Stimulated activated naive CD8-positive, alpha-beta T cell treated with anti-CD3 and anti-CD28 coated beads, Interleukin-15, Interleukin-2, amounts not matched to agents 100 U/mL and 50 U/mL, for 24 hours (primary cell): Measurements from ENCODE around the gene SRSF4.
A peak's percentile ranks its signal among the peaks of the same experiment; 100 is the strongest.

Experiments used
- ATAC-seq: fragments of 150-1000 bp; cut with Tn5 transposase; one replicate; pipeline ENCODE4 v1.10.0; 2021
- DNase-seq: peaks from one replicate; pipeline ENCODE4 v3.0.0; 2021

SRSF4 gene

DNA sequence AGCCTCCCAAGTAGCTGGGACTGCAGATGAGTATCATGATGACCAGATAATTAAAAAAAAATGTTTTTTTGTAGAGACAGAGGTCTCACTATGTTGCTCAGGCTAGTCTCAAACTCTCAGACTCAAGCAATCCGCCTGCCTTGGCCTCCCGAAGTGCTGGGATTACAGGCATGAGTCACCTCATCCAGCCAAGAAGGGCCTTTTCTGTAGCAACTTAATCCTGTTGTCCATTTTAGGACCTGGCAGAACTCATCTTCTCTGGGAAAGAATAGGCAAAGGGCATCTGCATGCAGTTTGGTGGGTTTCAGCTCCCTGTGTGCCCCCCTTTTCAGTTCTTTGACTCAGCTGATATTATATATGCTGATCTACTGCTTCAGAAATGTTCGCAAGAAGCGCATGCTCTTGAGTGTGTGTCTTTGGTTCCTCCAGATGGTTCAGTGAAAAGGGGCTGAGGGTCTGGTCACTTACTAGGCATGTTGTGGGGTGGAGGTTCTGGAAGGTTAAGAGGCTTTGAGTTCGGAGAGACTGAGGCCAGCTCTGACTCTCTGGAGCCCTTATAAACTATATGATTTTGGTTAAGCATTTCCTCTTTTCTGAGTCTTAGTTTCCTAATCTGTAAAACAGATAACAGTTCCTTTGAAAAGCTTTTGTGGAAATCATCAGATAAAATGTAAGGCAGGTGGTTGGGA lies 19.4 kb upstream of the SRSF4 start:
- DNase-seq (no peak), ATAC-seq (no peak)

DNA sequence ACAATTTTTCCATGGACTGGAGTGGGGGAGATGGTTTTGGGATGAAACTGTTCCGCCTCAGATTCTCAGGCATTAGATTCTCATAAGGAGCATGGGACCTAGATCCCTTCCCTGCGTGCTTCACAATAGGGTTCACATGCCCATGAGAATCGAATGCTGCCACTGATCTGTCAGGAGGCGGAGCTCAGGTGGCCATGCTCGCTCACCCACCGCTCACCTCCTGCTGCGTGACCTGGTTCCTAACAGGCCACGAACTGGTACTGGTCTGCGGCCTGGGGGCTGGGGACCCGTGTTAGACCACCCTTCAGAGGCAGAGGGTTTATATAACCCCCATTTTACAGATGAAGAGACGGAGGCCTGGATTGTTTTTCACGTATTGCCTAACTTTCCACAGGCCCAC lies 16.3 kb upstream of the SRSF4 start:
- ATAC-seq (no peak), DNase-seq (no peak)

DNA sequence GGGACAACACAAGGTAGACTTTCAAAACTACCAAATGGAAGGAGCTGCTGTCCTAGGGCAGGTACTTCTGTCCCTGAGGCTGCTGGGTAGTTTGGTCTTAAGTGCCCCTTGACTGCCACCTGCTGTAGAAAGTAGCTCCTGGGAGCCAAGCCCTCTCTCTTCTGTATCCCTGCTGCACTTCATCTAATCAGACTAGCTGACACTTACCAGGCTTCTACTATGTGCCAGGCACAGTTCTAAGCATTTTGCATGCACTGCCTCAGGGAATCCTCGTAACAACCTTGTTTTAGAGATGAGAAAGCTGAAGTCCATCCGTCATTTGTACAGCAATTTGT lies 15.9 kb upstream of the SRSF4 start:
- DNase-seq (peak; percentile 15), ATAC-seq (peak; percentile 57)

DNA sequence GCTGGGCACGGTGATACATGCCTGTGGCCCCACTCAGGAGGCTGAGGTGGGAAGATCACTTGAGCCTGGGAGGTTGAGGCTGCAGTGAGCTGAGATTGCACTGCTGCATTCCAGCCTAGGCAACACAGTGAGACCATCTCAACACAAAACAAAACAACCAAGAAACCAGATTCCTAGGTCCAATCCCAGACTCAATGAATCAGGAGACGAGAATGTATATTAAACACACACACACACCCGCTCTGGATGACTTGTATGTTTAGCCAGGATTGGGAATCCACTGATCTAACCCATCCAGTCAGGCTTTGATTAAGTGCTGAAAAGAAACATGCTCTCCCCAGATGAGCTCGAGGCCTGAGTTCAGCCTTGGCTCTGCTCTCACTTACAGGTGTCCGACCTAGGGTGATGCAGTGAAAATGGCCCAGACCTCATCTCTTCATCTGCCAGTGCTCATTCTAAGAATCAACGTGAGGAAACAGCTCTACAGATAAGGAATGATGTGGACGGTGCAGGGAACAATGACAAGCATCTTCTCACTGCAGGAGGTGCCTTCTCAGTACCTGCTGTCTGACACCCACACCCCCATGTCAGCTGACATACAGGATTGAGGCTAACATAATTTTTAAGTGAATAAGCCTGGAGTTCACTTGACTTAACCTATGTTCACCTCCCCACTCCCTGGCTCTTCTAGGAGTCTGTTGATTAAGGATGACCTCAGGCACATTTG lies 15.3 kb upstream of the SRSF4 start:
- ATAC-seq: no peak
- DNase-seq: no peak

DNA sequence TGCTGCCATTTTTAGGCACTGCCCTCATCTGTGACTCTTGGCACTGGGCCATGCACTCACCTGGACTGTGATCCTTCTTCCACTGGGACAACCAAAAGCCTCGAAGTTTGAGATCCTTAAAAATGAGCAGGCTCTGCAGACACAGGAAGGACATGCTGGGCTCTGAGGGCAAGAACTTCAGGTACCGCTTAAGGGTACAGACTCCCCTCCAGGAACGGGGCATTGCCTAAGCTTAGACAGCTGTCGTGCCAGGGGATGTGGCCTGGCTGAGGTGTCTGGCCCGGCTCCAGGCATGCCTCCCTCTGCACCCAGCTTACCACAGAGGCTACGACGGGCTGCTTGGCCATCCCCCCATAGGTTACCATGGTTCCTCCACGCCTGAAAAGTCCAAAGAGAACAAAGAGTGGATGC lies 14.2 kb upstream of the SRSF4 start:
- peak; percentile 15 for ATAC-seq
- DNase-seq: no peak

DNA sequence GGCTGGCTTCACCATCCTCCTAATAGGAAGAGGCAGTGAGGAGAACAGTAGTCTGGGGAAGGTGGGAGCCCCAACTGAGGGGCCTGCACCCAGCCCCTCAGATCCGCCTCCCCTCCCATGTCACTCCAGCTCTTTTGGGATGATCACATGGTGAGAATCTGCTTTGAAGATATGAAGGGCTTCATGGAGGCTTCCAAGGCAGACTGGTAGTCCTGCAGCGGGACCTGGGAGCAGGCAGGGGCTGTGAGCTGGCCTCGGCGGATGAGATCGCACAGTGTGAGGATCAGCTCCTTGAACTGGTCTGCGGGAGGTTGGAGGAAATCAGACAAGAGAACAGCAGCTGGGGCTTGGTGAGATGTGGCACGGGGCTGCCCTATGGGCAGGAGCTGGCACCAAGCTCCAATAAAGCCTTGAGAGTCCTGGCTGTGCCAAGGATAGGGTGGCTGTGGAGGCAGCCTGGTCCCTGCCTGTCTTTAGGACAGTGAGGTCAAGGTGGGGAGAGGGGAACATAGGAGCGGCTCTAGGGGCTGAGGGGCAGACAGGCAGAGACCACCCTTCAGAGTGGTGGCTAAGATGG lies 12.3 kb upstream of the SRSF4 start:
- DNase-seq (no peak), ATAC-seq (no peak)

DNA sequence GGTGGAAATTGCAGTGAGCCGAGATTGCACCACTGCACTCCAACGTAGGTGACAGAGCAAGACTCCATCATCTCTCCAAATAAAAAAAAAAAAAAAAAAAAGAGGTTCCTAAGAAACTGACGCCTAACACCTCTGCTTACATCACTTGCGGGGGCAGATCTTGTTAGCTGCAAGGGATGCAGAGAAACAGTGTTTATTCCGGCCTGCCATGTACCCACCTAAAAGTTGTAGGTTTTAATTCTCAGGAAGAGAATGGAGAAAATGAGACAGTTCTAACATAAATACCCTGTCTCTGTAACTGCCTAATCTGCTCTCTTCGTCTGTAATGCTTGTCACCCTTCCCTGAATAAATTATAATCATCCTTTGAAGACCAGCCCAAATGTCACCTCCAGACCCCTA lies 9.0 kb upstream of the SRSF4 start:
- no peak for ATAC-seq
- DNase-seq: no peak

DNA sequence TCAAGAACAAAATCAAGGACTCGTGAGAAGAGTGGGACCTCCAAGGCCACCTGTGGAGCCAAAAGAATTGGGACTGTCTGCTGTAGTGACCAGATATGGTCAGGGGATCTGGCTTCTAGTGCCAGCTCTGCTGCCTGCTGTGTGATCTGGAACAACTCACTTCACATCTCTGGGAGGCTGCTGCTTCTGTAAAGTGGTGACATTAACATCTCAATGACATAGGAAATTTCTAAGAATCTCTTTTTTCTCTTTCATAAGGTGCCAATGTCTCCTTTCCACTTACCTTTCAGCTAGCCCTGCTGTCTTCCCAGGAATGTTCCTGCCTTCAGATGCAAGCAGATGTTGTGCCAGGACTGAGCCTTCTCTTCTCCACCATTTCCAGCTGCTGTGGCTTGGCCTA lies 5.0 kb upstream of the SRSF4 start:
- DNase-seq (no peak), ATAC-seq (no peak)

DNA sequence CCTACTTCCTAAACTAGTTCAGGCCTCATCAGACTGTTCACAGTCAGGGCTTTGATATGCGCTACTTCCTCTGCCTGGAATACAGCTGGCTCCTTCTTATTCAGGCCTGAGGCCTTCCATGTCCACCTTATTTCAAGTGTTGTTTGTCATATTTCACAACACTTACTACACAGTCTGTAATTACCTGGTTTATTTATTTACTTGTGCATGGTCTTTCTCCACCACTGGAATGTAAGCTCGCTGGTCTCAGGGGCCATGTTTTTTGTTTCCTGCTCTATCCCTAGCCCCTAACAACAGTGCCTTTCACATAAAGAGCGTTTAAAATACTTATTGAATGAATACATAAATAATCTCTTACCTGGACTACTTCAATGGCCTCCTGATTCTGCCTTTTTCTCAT lies 4.6 kb upstream of the SRSF4 start:
- no peak for ATAC-seq
- DNase-seq: no peak

DNA sequence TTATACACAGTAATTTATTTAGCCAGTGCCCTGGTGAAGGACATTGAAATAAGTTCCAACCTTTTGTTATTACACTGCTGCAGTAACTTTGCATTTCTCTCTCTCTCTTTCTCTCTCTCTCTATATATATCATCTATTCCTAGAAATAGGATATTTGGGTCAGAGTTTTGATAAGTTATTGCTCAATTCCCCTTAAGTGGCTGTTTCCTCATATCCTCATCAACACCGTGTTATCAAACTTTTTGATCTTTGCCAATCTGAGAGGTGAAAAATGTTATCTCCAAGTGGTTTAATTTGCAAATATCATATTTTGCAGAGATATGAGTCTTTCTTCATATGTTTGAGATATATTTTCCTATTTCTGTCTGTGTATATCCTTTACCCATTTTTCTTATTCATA lies 1.6 kb upstream of the SRSF4 start:
- no peak for ATAC-seq
- no peak for DNase-seq

DNA sequence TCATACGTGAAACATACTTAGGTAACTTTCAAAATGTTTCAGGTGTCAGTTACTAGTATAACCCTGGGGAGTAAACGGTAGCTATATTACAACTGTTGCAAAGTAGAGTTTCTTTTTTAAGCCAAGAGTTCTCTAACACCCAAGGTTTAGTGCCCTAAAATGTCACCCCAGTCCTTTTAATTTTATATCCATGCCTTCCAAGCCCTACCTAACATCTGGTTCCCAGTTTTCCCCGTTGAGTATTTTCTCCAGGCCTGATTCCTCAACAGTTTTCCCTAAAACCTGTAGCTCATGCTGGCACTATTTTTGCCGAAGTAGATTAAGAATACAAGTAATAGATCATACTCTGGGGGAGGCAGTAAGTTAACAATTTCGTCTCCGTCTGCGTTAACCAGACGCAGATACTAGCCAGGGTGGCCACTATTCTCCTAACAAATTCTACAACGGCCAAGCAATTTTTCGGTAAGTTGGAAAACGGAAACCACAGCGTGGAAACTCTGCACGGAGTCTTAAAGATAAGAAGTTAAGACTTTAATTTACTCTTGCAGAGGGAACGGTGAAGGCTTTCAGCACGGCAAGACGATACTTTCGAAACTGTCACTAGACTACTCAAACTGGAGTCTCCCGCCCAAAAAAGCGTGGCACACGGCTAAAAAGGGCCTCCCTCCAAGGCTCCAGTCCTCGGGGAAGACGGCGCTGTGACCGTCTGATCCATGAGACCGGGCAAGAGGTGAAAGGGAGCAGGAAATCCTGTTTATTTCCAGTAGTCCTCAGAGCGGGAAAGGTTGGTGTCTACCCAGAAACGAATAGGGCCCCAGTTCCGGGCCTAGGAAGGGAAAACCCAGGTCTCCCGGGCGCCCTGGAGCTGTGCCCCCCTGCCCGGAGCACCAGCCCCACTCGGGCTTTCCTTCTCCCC lies 945 bp downstream of the SRSF4 start:
- peak; percentile 37 for DNase-seq

DNA sequence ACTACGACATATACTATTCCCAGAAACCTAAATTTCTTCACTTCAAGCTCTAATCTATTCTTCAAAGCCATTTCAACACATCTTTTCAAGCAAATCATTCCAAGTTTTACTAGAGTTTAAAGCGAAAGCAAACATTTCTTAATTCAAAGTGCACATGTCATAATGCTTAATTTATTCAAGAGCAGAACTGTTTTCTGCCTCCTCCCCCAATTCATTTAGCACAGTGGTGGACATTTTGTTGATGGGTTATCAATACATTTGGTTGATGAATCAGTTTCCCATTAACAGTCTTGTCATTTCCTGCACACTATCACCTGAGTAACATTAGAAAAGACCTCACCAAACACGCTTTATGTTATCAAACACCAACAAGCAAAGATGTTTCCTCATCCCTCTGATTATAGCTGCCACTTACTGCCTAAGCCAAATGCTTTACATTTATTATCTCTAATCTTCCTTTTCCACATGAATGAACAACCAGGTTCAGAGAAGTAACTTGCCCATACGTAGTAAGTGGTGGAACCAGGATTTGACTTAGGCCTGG lies 2.0 kb downstream of the SRSF4 start:
- ATAC-seq: no peak
- DNase-seq: no peak

More for the DNA sequence above, 945 bp downstream of the SRSF4 start:
- no peak for ATAC-seq

DNA sequence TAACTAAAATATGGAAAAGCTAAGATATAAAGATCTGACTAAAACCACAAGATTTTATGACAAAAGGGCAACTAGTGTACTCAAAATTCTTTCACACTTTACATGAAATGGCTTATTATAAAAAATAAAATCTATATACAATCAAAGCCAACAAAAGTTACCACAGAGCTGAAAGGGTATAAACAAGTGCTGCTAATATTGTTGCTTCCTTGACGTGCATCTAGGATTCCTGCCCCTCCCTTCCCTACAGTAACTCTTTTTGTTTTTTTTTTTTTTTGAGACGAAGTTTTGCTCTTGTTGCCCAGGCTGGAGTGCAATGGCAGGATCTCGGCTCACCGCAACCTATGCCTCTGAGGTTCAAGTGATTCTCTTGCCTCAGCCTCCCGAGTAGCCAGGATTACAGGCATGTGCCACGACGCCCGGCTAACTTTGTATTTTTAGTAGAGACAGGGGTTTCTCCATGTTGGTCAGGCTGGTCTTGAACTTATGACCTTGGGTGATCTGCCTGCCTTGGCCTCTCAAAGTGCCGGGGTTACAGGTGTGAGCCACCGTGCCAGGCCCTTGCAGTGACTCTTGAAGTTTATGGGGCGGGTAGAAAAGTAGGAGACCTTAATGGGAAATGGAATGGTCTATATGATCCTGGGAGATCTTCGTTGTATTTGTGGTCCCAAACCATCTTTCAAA lies 4.5 kb downstream of the SRSF4 start:
- ATAC-seq (no peak), DNase-seq (no peak)

DNA sequence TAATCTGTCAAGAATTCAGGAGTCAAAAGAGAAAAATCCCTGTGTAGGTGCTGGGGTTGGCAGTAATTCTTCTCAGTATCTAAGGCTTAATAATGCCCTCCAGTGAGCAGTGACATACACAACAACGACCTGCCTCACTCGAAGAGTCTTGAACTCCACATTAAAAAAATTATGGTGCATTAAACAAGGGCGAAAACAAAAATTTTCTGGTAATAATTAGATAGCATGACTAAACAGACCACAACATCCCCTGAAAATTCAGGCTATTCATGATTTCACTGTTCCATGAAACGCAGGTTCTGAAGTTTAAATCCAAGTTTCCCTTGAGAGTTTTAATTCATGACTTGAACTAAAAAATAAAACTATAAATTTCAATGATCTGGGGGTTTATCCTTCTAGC lies 5.1 kb downstream of the SRSF4 start:
- ATAC-seq (no peak), DNase-seq (no peak)

DNA sequence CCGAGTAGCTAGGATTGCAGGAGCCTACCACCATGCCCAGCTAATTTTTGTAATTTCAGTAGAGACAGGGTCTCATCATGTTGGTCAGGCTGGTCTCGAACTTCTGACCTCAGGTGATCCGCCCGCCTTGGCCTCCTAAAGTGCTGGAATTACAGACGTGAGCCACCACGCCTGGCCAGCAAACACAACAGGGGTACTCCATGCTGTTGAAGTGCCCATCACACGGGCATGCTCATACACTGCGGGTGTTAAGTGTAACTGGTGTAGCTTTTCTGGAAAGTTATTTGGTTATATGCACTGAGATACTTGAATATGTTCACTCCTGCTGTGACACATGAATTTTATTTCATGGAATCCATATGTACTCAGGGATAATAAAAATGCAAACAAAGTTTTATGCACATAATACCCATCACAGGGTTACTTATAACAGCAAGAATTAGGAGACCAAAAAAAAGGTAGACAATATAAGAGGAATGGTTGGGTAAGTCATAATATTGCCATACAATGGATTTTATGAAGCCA lies 9.2 kb downstream of the SRSF4 start:
- no peak for ATAC-seq
- no peak for DNase-seq

DNA sequence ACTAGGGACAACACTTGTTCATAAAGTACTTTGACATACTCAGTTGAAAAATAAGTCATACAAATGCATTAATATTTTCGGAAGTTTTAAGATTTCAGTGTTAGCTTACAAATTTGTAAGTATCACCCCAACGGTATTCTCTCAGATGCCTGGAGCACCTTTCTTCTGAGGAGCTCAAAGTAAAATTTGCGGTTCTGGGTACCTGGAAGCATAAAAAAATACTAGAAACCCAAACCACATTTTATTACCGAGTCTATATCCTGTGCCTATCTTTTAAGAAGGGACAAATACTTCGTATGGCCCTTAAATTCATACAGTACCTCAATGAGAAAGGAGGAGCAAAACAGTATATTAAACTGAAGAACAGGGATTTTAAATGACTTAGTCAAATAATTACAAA lies 10.2 kb downstream of the SRSF4 start:
- DNase-seq: no peak
- no peak for ATAC-seq

DNA sequence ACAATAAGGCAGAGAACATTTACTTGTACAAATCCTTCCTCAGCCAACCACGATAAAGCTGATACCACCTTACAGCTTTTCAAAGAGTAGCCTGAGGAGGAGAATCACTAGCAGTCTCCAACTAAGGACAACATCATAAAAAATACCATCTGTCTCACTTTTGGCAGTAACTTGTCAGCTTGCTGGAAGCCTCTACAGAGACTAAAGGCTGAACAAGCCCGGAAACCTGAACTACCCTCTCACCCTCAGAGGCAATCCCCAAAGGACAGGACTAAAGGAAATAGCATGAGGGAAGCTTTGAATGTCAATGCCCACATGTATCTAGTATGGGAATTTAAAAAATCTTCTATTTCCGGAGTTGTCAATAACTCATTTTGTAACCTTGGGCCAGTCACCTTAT lies 10.6 kb downstream of the SRSF4 start:
- ATAC-seq (no peak), DNase-seq (no peak)

DNA sequence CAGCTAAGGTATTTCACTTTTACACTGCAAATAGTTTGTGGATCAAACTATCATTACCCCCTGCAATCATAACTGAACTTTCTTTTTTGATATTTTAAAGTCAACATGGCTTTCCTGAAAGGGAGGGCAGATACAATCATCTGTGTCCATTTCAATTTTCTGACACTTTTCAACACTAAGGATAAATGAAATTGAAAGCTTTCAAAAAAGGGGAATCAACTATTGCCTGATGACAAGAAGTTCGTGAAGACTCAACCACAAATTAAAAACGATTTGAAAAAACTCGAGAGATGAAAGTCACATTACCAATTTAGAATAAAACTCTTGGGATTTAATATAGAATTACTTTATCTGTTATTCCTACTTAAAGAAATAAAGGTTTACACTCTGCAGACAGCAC lies 11.7 kb downstream of the SRSF4 start:
- ATAC-seq: no peak
- DNase-seq: no peak

DNA sequence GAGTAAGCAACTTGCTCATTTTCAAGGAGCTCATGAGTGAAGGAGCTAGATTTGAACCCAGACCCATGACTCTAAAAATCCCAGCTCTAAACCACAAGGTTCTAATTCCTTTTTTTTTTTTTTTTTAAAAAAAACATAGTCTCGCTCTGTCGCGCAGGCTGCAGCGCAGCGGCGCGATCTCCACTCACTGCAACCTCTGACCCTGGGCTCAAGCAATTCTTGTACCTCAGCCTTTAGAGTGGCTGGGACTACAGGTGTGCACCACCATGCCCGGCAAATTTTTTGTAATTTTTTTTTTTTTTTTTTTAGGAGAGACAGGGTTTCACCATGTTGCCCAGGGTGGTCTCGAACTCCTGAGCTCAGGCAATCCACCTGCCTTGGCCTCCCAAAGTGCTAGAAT lies 13.8 kb downstream of the SRSF4 start:
- no peak for ATAC-seq
- DNase-seq: no peak

DNA sequence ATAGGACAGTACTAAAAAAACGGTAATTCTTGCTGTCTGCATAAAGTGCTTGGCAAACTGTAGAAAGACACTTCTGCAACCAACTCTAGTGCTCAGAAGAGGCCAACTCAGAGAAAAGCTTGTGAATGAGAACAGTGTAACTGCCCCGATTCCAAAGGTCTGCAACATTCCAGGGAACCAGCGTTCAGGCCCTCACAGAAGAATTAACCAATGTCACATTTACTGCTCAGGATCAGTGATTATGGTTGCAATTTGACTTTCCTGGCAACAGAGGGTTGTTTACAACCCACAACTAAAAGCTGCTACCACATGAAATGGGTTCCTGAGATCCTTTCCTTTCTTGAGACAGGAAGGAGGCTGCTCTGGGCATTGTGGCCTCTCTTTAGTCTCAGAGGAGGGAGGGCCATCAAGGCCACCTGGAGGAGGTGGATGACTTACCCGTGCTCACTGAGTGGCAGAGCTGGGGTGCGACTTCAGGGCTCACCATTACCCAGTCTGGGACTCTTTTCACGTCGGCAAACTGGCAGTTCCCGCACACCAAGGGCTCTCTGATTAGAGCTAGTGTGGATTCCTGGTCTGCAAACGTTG lies 15.3 kb downstream of the SRSF4 start:
- ATAC-seq: no peak

DNA sequence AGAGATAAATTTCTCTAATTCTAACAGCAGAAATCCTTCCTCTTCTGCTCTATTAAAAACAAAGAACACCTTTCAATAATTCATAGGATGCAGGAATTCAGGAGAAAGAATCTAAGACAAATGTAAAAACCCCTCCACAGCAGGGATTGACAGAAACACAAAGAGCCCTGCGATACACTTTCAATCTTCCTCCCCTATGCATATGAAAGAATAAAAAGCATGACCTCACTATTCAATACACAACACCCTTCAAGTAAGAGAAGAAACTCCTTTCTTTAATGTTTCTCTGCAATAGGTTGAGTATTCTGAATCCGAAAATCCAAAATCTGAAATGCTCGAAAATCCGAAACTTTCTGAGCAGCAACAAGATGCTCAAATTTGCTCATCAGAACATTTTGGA lies 17.1 kb downstream of the SRSF4 start:
- DNase-seq (no peak), ATAC-seq (no peak)

More for the DNA sequence above, 15.3 kb downstream of the SRSF4 start:
- no peak for DNase-seq
